ENCODE results near the gene RFESD.
"Not testable (repeated sequence)": the region's sequence is repeated elsewhere in the genome, so short reads cannot be mapped to it uniquely, and the experiment has no call there.

RFESD gene

DNA sequence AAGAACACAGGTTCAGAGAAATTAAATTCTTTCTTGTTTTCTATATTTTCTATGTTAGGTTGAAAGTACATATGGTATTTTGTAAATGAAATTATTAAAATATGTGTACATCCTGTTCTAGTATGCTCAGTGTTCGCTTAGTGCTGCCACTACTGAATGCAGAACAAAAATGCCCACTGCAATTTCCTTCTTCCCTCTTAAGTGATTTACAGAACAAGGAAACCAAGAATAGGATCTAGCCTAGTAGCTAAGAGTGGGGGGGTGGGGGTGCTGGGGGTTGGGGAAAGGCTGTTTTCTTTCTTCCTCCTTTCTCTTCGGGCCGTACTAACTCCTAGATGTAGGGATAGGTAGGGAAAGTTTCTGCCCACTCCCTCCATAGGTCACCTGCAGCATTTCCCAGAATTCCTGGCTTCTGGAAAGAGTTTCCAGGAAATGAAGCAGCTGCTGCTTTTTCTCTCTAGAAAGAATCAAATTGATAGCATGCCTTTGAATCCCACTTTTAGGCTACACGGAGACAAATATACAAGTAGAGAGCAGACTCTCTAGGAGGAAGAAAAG, 20.6 kb downstream of the RFESD start:
- DNase-seq (ENCODE audit: low spot score), result no peak

DNA sequence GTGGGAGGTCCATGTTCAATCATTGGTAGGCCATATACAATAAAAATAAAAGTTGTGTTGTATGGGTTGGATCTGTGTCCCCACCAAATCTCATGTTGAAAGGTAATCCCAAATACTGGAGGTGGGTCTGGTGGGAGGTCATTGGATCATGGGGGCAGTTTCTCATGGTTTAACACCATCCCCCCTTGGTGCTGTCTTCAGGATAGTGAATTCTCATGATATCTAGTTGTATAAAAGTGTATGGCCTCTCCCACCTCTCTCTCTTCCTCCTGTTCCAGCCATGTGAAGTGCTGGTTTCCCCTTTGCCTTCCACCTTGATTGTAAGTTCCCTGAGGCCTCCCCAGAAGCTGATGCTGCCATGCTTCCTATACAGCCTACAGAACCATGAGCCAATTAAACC, 21.1 kb downstream of the RFESD start:
- DNase-seq (ENCODE audit: low spot score), result no peak

DNA sequence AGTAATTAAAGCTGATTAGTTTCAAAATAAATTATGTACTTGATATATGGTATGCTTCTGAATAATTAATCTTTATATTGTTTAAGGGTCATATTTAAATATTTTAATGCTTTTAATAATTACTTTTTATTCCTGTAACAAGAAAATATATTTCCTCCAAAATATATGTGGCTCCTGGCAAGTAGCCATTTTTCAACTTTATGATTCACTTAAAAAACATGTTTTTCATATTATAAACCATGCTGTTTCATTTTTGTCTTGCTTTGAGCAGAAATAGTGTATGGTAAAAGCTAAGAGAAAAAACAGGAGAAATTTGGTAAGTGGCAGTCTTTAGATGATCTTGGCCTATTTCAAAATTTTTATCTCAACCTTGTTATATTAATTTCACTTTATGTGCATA, 21.6 kb downstream of the RFESD start:
- DNase-seq (ENCODE audit: low spot score), result no peak

DNA sequence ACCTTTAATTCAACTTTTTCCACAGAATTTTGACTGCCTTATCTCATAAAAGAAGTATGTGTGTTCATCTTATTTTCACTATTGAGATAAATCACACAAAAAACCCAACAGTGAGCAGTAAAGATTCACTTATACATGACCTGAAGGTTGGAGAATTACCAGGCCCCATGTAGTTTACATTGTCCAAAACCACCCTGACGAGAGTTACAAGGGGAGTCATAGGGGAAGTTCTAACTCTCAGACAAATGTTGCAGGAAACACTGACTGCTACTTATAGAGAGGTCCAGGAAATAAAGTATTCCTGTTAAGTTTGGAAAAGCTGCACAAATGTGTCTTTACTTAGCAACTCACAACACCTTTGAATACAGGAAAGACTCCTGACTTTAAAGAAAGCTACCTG, 22.2 kb downstream of the RFESD start:
- no peak for DNase-seq (ENCODE audit: low spot score)

DNA sequence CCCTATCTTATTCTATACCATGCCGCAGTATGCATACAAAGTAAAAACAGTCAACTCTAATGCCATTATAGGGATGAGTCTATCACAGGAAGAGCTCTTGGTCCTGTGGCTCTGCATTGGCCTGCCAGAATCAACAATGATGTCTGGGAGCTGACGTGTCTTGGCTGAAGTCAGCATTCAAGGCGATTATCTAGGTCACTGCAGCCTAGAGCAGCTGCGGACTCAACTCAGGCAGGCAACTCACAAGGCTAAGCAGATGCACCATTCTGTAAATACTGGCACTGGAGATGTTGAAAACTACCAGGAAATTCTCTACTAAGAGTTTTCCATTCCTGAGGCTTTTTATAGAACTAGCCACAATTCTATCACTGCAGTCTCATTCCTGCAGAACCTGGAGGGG, 23.0 kb downstream of the RFESD start:
- DNase-seq (ENCODE audit: low spot score), result no peak

DNA sequence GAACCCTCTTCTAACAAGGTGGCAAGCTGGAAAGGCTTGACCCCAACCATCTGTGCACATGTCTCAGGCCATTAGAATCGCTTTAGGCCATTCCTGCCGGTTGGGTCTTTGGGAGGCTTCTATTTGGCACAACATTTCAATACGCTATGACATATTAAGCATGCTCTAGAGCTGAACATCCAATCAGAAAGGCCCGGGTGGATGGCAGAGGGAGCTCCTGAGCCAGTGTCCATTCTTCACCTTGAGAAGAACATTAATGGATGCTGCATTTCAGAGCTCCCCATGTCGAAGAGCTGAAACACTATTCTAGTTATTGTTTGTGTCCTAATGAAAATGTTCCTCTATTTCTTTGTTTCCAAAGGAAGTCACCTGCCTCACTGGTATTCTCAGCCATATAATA, 23.4 kb downstream of the RFESD start:
- DNase-seq (ENCODE audit: low spot score), result no peak

DNA sequence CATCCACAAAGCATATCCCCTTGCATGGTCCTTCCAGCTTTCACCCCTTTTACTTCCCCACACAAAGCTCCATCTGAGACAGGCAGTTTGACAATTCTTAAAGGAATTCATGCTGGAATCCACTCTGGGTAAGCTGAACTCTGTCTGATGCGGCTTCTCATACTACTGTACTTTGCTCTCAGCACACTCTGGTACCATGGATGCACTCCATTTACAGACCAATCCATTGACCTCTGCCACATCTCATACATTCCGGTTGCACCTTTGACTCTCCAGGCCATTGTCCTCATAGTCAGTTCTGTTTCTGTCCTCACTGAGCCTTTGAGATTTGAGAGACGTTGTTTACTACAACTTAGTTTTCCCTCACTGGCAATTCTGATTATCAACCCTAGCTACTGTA, 24.0 kb downstream of the RFESD start:
- DNase-seq (ENCODE audit: low spot score), result no peak

DNA sequence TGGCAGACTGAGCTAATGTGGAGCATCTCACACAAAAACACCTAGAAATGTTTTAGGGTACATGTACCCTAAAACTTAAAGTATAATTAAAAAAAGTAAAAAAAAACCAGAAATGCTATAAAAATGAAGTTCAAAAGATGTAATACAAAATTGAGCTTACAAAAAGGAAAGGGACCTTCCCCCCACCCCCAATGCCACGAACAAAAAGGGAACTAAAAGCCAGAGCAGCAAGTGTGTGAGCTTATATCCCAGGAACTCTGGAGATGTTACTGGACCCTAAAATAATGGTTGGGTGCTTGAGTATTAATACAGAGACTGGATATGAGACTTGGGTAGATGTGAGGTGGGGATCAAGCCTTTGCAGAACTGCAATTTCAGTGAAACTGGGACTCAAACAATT, 25.2 kb downstream of the RFESD start:
- no peak for DNase-seq (ENCODE audit: low spot score)

DNA sequence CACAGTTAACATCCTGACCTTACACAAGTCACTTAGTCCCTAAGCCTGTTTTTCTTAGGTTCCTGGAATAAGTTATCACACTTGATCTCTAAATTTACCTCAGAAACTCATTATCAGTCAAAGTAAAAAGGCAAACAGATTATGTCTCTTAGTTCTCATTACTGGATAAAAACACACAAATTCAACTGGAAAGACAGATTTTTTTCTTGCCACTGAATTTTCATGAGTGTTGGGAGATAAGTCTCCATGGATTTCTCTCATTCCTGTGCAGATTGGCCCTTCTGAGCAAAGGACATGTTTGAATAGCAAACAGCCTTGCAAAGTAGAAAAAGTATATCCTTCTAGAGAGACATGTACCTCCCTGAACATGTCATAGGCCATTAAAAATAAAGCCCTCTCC, 26.1 kb downstream of the RFESD start:
- DNase-seq (ENCODE audit: low spot score), result no peak

DNA sequence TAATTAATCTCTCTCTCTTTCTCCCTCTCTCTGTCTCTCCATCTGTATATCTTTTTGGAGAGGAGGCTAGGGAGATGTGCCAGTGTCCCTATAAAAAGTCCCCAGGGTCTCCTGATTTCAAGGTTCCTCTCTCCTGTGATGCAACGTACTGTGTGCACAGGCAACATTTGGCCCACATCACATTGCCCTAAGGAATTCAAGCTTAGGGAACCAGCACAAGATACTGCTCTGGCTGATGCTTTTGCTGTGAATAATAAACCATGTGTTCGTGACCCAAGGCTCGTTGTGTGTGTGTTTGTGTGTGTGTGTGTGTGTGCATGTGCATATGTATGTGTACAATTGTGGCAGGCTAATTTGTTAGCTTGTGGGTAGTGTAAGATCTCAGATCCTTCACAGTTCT, 26.5 kb downstream of the RFESD start:
- no peak for DNase-seq (ENCODE audit: low spot score)

DNA sequence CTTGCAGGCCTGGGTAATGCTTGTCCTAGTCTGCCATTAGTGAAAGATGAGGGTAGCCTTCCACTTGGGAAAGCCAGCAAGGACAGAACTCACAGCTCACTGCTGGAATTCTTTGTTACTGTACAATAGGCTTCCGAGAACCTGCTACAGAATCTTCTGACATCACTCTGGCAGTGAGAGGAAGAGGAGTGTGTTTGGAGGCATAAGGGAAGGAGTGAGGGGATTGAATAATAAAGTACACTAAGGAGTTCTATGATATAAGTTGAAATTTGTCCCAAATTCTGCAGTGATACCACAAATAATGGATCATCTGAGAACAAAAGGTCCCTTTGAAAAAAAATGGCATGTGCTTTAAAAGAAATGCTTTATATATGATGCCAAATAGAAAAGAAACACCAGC, 36.3 kb downstream of the RFESD start, which contains the start of gene SPATA9:
Gene SPATA9 (minus strand): TSS at position 101 of the 400 bp plus-strand sequence. CDS start 137 bp downstream, outside the sequence.
- no peak for DNase-seq (ENCODE audit: low spot score)

DNA sequence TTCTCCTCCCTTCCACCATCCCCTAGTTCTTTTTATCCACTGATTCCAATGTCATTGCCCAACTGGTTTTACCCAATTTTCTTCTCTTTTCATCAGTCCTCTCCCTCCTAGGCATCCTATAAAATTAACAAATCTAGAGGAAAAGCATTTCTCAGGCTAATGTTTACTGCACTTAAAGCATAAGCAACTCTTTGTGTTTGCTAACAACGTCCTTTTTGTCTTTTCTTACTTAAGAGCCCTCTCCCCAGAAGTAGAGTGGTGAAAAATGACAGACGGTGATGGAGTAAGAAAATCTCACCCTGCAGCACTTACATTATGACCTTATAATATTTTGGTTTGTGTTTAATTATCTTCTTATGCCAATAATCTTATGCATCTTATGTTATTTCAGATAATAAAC, 37.8 kb downstream of the RFESD start:
- no peak for DNase-seq (ENCODE audit: low spot score)

DNA sequence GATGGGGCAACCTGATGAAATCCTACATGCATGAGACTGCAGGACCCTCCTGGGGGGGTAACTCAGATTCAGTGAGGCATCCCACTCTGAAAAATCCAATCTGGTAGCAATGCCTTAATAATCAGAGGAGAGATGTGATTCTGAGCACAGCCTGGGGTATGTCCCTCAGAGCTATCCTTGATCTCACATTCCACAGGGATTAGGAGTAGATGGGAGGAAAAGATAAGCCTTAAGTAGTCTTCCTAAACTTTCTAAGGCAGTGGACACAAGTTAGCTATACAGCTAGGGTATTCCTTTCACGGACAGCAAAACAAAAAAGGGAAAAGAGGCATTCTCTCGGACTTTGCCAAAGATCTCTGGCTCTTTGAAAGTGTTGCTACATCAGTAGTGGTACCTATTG, 40.1 kb downstream of the RFESD start:
- DNase-seq (ENCODE audit: low spot score), result no peak

DNA sequence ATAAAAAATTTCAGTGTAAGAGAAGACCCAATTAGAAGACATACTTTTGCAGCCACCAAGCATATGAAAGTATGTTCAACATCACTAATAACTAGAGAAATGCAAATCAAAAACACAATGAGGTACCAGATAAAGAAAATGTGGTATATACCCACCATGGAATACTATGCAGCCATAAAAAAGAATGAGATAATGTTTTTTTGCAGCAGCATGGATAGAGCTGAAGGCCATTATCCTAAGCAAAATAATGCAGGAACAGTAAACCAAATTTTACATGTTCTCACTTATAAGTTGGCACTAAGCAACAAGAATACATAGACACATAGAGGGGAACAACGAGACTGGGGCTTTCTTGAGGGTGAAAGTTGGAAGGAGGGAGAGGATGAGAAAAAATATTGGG, 43.1 kb downstream of the RFESD start:
- DNase-seq (ENCODE audit: low spot score), result no peak

DNA sequence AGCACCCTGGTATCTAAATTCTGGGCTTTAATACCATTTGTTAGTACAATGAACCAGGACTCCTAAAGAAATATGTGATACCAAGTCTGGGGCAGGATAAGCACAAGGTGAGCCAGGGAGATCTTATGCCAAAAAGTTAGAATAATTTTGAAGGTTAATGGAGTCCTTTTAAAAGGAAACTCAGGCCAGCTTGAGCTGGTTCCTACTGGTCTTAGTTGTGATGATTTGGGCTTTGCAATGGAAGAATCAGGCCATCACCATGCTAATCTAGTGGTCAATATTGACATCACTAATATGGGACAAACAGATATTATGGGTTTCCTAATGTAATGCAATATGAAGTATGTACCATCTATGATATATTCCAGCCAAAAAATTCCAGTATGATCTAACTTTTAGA, 43.8 kb downstream of the RFESD start:
- DNase-seq (ENCODE audit: low spot score), result no peak

DNA sequence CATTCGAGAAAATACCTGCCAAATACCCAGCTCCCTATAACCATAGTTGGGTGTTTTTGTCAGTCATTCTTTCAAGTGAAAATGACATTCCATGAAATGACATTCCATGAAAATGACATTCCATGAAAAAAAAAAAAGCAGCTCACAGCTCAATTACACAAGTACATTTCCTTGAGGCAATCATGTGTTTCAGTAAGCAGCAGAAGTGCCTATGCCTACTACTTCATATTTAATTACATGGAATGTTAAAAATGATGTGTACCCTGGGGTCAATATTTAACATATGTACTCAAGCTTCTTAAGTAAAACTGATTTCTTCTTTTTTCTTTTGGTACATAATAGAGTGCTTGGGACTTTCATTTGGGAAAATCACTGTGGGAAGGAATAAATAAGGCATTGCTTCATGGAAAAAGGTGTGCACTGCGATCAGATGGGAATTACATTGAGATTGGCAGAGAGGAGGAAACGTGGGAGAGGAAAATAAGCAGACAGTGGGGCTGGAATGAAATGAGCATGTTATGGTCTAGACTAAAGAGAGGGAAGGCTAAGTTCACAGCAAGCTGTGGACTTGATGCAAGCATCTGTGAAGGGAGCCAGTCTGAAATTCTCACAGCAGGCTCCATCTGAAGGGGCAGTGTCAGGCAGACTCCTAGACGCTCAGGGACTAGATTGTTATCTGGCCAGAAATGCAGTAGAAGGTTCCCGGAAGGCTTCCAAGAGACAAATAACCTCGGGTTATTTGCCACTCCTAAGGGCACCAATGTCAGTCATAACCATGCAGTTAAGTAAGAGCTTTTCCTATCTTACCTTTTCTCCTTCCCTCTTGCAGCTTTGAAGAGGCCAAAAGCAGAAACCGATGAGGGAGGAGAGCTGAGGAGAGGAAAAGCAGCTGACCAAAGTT, 51.5 kb downstream of the RFESD start:
- no peak for DNase-seq (ENCODE audit: low spot score)

DNA sequence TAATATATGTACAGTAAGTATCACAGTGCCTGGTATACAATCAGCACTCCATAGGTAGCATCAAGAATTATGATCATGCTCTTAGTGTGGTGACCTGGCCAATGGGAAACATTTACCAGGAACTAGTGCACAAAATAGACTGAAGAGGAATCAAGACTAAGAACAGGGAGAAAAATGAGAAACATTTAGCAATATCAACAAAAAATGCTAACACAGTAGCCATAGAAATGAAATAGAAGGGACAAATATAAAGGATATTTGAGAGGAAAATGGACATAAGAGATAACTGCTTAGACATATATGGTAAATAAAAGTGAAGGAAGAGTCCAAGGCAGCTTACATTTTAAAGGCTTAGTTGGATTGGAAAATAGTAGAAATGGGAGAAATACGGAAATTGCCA, 52.8 kb downstream of the RFESD start:
- no peak for DNase-seq (ENCODE audit: low spot score)

DNA sequence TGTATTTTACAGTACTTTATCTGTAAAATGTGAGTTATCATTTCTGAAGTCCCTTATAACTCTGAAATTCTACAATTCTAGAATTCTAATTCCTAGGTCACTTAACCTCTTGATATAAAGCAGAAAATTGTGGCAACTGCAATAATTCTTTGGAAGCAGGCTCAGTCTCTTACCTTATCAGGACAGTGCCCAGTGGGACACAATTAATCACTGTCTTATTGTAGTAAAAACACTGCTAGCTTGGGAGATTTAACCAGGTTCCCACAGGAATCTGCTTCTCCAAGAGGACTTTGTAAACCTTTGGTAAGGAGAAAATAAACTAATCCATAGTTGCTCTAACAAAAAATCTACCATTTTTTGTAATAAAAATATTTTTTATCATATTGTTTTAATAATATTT, 54.5 kb downstream of the RFESD start:
- DNase-seq (ENCODE audit: low spot score), result no peak

DNA sequence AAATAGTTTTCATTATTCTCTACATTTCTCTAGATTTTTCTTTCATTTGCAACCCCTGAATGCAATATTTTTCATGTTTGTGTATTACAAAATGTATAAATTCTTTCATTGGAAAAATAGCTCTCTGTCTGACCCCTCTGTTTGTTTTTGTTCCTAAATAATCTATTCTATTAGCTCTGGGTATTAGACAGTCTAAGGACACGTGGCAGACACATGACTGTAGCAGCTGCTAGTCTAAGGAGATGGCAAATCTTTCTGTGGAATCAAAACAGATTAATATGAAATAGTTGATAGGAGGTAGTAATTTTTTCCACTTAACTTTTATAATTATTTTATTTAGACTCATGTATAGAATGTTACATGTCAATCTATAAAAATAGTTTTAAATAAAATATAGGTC, 57.6 kb downstream of the RFESD start:
- no peak for DNase-seq (ENCODE audit: low spot score)

DNA sequence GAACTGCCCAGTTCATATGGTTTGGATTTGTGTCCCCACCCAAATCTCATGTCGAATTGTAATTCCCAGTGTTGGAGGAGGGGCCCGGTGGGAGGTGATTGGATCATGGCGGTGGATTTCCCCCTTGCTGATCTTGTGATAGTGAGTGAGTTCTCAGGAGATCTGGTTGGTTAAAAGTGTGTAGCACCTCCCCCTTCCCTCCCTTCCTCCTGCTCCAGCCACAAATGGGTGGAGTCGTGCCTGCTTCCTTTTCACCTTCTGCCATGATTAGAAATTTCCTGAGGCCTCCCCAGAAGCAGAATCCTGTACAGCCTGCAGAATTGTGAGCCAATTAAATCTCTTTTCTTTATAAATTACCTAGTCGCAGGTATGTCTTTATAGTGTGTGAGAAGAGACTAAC, 59.6 kb downstream of the RFESD start:
- not testable (repeated sequence) for DNase-seq (ENCODE audit: low spot score)

DNA sequence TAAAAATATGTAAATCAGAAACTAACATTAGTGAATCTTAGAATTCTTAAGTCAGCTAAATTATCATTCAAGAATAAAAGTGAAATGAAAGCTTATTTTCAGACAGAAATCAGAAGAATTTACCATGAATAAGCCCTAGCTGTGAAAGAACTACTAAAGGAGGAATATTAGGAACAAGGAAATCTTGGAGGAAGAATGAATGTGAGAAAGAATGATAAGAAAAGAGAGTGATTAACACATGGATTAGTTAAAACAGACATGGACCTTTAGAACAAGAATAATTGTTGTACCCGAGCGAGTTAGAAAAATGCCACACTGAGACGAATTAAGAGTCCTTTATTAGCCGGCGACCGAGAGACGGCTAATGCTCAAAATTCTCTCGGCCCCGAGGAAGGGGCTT, 60.5 kb downstream of the RFESD start:
- DNase-seq (ENCODE audit: low spot score), result no peak

Data from hematopoietic multipotent progenitor cell treated with erythropoietin and hydrocortisone succinate and interleukin-3 and kit ligand, for 17 days (in vitro differentiated cells).